ENCODE measurements around the gene ISG20L2.

DNA sequence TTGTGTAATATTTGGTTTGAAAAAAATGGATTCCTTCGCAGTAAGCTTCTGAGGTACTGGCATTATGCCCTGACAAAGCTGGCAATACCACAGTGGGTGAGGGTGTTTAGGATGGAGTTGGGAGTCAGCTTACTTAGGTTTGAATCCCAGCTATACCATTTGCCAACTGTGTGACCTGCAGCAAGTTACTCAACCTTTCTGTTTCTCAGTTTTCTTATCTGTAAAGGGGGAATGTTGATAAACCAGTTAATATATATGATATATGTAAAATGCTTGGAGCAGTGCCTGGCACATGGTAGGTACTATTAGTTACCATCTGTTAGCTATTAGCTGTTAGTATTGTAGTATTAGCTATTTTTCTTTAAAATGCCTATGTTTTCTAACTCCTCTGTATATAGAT, 27.8 kb upstream of the ISG20L2 start:
- TF ChIP-seq, protein P1, sequence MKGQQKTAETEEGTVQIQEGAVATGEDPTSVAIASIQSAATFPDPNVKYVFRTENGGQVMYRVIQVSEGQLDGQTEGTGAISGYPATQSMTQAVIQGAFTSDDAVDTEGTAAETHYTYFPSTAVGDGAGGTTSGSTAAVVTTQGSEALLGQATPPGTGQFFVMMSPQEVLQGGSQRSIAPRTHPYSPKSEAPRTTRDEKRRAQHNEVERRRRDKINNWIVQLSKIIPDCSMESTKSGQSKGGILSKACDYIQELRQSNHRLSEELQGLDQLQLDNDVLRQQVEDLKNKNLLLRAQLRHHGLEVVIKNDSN (IDR thresholded peaks at IDR 0.05): no peak
- TF ChIP-seq CREB1 (IDR thresholded peaks at IDR 0.05; ENCODE audit: low read depth) (no peak), TAF1 (IDR thresholded peaks at IDR 0.05; ENCODE audit: low read depth) (no peak), NFIC (IDR thresholded peaks at IDR 0.05) (no peak), EP300 (IDR thresholded peaks at IDR 0.05; ENCODE audit: borderline replicate concordance) (no peak)

All from Ishikawa (cell line).